ENCODE results near the gene KDM4F.
"Not testable (repeated sequence)": the region's sequence is repeated elsewhere in the genome, so short reads cannot be mapped to it uniquely, and the experiment has no call there.

KDM4F gene

GRCh38 chr11:95049122-95049521 lies at the start of gene KDM4F:
KDM4F (plus strand) TSS chr11:95049422.
- not testable (repeated sequence) for DNase-seq (ENCODE audit: low read depth in 2 of 2)

GRCh38 chr11:95003716-95004115 lies 45.5 kb upstream of the KDM4F start:
- DNase-seq (ENCODE audit: low read depth in 2 of 2): no peak

DNA sequence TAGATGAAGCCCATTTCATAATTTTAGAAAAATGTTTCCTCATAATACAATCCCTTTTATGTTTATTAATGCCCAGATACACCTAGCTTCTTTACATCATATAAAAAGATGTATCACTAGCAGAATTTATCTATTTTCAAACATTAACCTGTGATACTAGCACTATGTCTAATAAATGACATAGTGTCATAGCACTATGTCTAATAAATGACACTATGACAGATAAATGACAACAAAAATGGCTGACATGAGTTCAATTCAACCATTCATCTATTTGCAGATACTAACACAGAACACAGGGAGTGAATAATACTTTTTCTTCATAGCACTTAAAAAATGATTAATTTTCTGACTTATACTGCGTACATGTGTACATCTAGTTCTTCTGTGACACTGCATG lies 43.6 kb upstream of the KDM4F start:
- DNase-seq (ENCODE audit: low read depth in 2 of 2): no peak

- DNase-seq (ENCODE audit: low read depth in 2 of 2): no peak
These were observed 37.8 kb upstream of the KDM4F start for GRCh38 chr11:95011376-95011775.

DNA sequence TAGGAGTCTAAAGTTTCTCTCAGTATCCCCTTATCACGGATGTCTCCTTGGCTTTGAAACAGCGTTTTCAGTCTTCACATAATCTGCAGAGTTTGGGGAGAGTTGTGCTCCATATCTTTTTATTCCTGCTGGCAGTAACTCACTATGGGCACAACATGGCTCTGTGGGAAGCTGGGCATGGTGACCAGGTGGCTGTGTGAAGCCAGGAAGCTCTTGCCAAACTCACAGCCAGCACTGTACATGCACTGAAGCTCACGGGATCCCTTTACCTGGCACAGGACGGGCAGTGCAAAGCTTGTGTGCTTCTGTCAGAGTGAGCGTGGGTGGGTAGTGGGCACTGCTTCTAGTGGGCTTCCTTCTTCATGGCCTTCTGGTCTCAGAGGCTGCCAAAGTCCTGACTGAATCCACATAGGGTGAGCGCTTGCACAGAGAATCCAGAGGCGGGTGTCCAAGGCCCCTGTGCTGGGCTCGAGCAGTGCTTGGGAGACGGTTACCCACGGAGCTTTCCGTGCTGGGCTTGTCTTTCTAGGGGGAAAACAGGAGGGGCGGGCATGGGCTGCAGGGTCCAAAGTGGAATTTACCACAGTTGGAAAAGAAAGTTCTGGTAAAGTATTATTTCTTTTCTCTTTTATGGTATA lies 34.9 kb upstream of the KDM4F start:
- no peak for DNase-seq (ENCODE audit: low read depth in 2 of 2)

GRCh38 chr11:95016139-95016538 lies 33.1 kb upstream of the KDM4F start:
- no peak for DNase-seq (ENCODE audit: low read depth in 2 of 2)

GRCh38 chr11:95021468-95021867 lies 27.8 kb upstream of the KDM4F start:
- not testable (repeated sequence) for DNase-seq (ENCODE audit: low read depth in 2 of 2)

- no peak for DNase-seq (ENCODE audit: low read depth in 2 of 2)
These were observed 24.3 kb upstream of the KDM4F start, which contains the start of gene KDM4E for GRCh38 chr11:95024958-95025357. KDM4E (plus strand) TSS chr11:95025258; CDS start chr11:95025558, 300 bp downstream.

- not testable (repeated sequence) for DNase-seq (ENCODE audit: low read depth in 2 of 2)
These were observed 23.6 kb upstream of the KDM4F start for GRCh38 chr11:95025594-95025993.

- DNase-seq (ENCODE audit: low read depth in 2 of 2): no peak
These were observed 20.9 kb upstream of the KDM4F start for GRCh38 chr11:95028357-95028756.

- DNase-seq (ENCODE audit: low read depth in 2 of 2): no peak
These were observed 16.2 kb upstream of the KDM4F start for GRCh38 chr11:95033051-95033450.

GRCh38 chr11:95035316-95035715 lies 13.9 kb upstream of the KDM4F start:
- DNase-seq (ENCODE audit: low read depth in 2 of 2): no peak

DNA sequence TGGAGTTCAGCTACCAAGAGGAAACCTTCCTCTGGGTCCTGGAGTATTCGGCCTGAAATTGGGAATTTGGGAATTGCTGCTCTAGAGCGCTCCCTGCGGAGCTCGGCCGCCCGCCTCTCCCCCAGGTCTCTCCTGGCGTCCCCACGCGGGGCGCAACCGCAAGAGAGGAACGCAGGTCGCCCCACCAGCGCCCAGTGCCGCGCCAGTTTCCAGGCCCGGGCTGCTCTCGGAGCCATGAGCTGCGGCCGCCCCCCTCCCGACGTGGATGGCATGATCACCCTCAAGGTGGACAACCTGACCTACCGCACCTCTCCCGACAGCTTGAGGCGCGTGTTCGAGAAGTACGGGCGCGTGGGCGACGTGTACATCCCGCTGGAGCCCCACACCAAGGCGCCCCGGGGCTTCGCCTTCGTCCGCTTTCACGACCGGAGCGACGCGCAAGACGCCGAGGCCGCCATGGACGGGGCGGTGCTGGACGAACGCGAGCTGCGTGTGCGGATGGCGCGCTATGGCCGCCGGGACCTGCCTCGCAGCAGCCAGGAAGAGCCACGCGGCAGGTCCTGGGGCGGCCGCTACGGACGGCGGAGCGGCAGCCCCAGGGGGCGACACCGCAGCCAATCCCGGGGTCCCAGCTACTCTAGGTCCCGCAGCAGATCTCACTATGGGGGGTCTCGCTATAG lies 11.7 kb upstream of the KDM4F start:
- not testable (repeated sequence) for DNase-seq (ENCODE audit: low read depth in 2 of 2)

DNA sequence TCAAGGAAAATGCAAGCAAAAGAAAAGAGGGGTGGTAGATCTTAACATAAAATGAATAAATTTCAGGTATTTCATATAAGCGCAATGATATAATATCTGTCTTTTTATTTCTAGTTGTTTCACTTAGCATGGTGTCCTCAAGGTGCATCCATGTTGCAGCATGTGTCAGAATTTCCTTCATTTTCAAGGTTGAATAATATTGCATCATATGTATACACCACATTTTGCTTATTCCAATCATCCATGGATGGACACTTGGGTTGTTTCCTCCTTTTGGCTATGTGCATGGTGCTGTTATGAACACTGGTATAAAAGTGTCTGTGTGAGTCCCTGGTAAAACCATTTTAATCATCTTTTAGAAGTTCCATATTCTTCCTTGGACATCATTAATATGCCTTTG lies 7.0 kb upstream of the KDM4F start:
- no peak for DNase-seq (ENCODE audit: low read depth in 2 of 2)

GRCh38 chr11:95042906-95043305 lies 6.3 kb upstream of the KDM4F start:
- DNase-seq (ENCODE audit: low read depth in 2 of 2): no peak

GRCh38 chr11:95044010-95044409 lies 5.2 kb upstream of the KDM4F start:
- DNase-seq (ENCODE audit: low read depth in 2 of 2): no peak

GRCh38 chr11:95045812-95046211 lies 3.4 kb upstream of the KDM4F start:
- DNase-seq (ENCODE audit: low read depth in 2 of 2): no peak

DNA sequence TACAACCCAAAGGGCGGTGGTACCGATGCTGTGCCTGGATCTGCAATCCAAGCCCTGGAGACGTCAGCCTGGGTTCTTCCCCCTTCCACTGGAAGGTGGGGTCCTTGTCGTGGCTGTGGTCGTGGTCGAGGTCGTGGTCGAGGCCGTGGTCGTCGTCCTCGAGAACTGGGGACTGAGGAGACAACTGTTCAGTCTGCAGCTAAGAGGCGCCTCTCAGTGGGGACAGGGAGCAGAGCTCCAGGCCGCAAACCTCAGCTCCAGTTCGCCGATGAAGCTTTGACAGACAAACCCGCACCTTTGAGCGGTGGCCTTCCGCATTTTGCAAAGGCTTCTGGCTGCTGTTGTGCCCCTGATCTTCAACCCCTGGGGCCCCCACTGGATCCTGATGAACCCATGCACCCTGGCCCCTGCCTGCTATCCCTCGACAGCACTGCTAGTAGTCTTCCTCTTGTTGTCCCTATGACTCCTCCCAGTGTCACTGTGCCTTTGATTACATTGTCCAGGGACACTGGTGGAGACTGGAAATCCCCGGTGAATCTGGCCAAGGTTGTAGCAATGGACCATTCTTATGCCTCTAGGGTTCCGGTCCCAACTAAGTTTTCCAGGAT lies 1.5 kb downstream of the KDM4F start:
- DNase-seq (ENCODE audit: low read depth in 2 of 2): no peak

GRCh38 chr11:95054356-95054755 lies 5.1 kb downstream of the KDM4F start:
- DNase-seq (ENCODE audit: low read depth in 2 of 2): no peak

DNA sequence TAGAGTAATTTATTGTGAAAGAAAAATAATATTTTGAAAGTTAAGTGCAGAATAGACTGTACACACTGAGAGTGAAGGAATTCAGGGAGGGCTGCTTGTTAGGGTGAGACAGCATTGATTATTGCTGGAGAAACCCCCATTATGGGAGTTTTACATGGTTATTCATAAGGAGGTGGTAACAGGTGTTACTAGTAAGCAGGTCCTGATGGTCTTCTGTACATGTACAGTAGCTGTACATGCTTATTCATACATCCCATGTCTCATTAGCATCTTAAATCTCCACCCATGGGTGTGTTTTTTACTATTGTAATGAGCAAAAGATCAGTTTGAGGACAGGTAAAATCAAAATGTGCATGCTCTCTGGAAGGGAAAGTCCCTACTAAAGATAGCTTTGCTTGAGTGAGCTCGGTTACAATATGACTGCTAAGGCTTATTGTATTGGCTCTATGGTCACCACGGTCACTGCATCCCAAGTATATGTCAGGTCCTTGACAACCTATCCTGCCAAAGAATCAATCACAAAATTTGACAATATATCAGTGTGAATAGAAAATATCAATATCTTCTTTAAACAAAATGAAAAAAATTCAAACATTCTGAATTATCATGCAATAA lies 6.2 kb downstream of the KDM4F start:
- DNase-seq (ENCODE audit: low read depth in 2 of 2): no peak

GRCh38 chr11:95057959-95058358 lies 8.7 kb downstream of the KDM4F start:
- no peak for DNase-seq (ENCODE audit: low read depth in 2 of 2)

GRCh38 chr11:95058621-95059020 lies 9.4 kb downstream of the KDM4F start:
- DNase-seq (ENCODE audit: low read depth in 2 of 2): no peak

DNA sequence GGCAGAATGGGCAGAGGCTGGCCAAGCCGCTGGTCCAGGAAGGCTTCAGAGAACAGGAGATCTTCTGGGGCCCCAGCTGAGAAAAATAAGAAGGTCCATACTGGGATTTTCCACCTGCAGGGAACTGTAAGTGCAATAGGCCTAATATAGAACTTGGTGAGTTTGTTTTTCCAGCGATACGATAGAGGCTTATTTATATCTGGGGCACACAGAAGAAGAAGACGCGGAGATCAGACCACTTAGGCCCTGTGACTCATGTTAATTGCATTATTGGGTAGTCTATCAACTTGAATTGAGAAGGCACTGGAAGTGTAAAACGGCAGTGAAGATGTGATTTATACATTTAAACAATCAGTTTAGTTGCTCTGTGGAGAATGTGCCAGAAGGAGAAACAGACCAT lies 9.8 kb downstream of the KDM4F start:
- DNase-seq (ENCODE audit: low read depth in 2 of 2): no peak

Data from stimulated activated CD8-positive, alpha-beta memory T cell treated with anti-CD3 and anti-CD28 coated beads, Interleukin-15, amount 100 ng/mL, for 48 hours (primary cell).